Spleen (tissue), 11 donors: ENCODE results near the gene EDDM3A. TPM values are rescaled to one million over a fixed set of nuclear protein-coding genes. Genes with fewer than 3 reads are reported as not detected.
A peak's percentile ranks its signal among the peaks of the same experiment; 100 is the strongest.
"Not testable (repeated sequence)": the region's sequence is repeated elsewhere in the genome, so short reads cannot be mapped to it uniquely, and the experiment has no call there.

Source experiments
- DNase-seq: peaks from one replicate; pipeline ENCODE4 v3.0.0-alpha.2; 2020
- H3K27ac ChIP-seq, 8 donors: fragments of 200-600 bp; sonication (generic) in 7 of 8; 1 replicate in 4 of 8; 2 replicates in 4 of 8; pipeline versions ENCODE4 v1.5.0 to v1.8.0; 2016 to 2021; ENCODE audit warnings: inconsistent platforms in 4 of 8, mild to moderate bottlenecking in 4 of 8, moderate library complexity in 1 of 8
- H3K27me3 ChIP-seq, 7 donors: fragments of 200-600 bp; sonication (generic) in 6 of 7; replicated peaks in 1 of 7; 1 replicate in 4 of 7; 2 replicates in 3 of 7; pipeline versions ENCODE4 v1.5.0 to v1.8.0; 2016 to 2021; ENCODE audit warnings: inconsistent platforms in 3 of 7, mild to moderate bottlenecking in 1 of 7
- H3K36me3 ChIP-seq, 6 donors: fragments of 200-600 bp; sonication (generic) in 5 of 6; 1 replicate in 4 of 6; 2 replicates in 2 of 6; pipeline versions ENCODE4 v1.5.0 to v1.8.0; 2016 to 2021; ENCODE audit warnings: inconsistent platforms in 2 of 6
- H3K4me1 ChIP-seq, 6 donors: fragments of 200-600 bp; sonication (generic) in 5 of 6; 1 replicate in 3 of 6; 2 replicates in 3 of 6; pipeline versions ENCODE4 v1.5.0 to v1.8.0; 2016 to 2021; ENCODE audit warnings: inconsistent platforms in 3 of 6
- H3K4me3 ChIP-seq, 8 donors: fragments of 200-600 bp; sonication (generic) in 7 of 8; 1 replicate in 4 of 8; 2 replicates in 4 of 8; pipeline versions ENCODE4 v1.5.0 to v1.8.0; 2016 to 2021; ENCODE audit warnings: inconsistent platforms in 4 of 8, mild to moderate bottlenecking in 4 of 8, moderate library complexity in 2 of 8
- H3K9me3 ChIP-seq, 8 donors: fragments of 200-600 bp; sonication (generic) in 7 of 8; 1 replicate in 4 of 8; 2 replicates in 4 of 8; pipeline versions ENCODE4 v1.5.0 to v1.8.0; 2016 to 2021; ENCODE audit warnings: inconsistent platforms in 4 of 8
- CTCF ChIP-seq, 11 experiments: fragments of 200-600 bp in 7 of 11; fragments of 450-650 bp in 4 of 11; sonication (generic) in 4 of 11; IDR thresholded peaks in 8 of 11; conservative IDR thresholded peaks in 3 of 11; 1 replicate in 7 of 11; 2 replicates in 4 of 11; pipeline versions ENCODE4 v1.4.0 to v1.8.0; 2016 to 2021; ENCODE audit warnings: antibody characterized with exemption in 11 of 11, inconsistent platforms in 4 of 11, mild to moderate bottlenecking in 1 of 11
- POLR2A ChIP-seq, 3 donors: fragments of 450-650 bp; IDR thresholded peaks; one replicate each; pipeline ENCODE4 v1.5.1; 2017; ENCODE audit warnings: antibody characterized with exemption in 3 of 3, mild to moderate bottlenecking in 1 of 3
- POLR2AphosphoS5 ChIP-seq, 3 donors: sonication (generic); formaldehyde crosslinking; IDR thresholded peaks; one replicate each; pipeline ENCODE4 v1.5.1; 2017; ENCODE audit warnings: antibody characterized with exemption in 3 of 3
- WGBS, 5 donors: extraction: QIAGEN DNeasy Blood & Tissue Kit in 3 of 5; methylation state at CpG; one replicate each; pipeline versions ENCODE4 v1.1.5 to v1.1.7; 2013 to 2018; 5-methylcytosine and 5-hydroxymethylcytosine counted together
- intact Hi-C: fragments of 100-400 bp; cut with DNase I; formaldehyde crosslinking; loops from one replicate; pipeline ENCODE4 v1.15.0; 2023; ENCODE audit warnings: low total_unique reads
- polyA plus RNA-seq, 3 donors: library from polyadenylated mRNA; stranded (reverse); fragments of 200-250 nt; gene quantifications; one replicate each; pipeline ENCODE4 v1.2.1, GENCODE V29; 2013
- total RNA-seq, 7 donors: library from RNA; depleted of rRNA in 3 of 7; stranded (reverse); fragments of >200 nt in 3 of 7; fragmentation: NEBNext Ultra II Directional in 4 of 7; extraction: Animal tissue kit (Norgen Biotek cat#: 25700) in 4 of 7; gene quantifications; one replicate each; pipeline versions ENCODE4 v1.1.0 to v1.2.1, GENCODE V29; 2016 to 2021
- donor health status: healthy with polysubstance abuse.
- donor health status: DM: no; HTN: no; CAD: no; lungs with moderate emphysema.
- donor health status: DM: no; HTN: no; CAD: no.
- donor health status: Bipolar disorder and iron deficiency.
- donor health status: healthy.
- donor health status: DM: no; HTN: no; CAD: no.
- donor health status: DM: yes; HTN: yes; CAD: no.

Gene EDDM3A
- total and polyA plus RNA-seq, 10 donors, result 0.24 TPM; not detected in 9

- DNase-seq, result no peak
- Histone ChIP-seq H3K27me3 (peaks cover 0 to 27% (median 7%) of the 10 kb centered on the region in 7 donors), H3K9me3 (no peaks in the 10 kb centered on the region), H3K27ac (no peak overlapping the region), H3K4me3 (no peak overlapping the region), H3K36me3 (no peaks in the 10 kb centered on the region), H3K4me1 (peaks cover 0 to 40% (median 2%) of the 10 kb centered on the region in 6 donors)
- no peak for TF ChIP-seq POLR2A (IDR thresholded peaks at IDR 0.05)
- TF ChIP-seq POLR2AphosphoS5 (IDR thresholded peaks at IDR 0.05), result no peak
- TF ChIP-seq CTCF (IDR thresholded peaks at IDR 0.05 in 8 of 11, conservative IDR thresholded peaks at IDR 0.05 in 3 of 11), result no peak
- 93 to 99% (median 96%) methylated on average over 12 of the region's 12 CpGs for WGBS, 5 donors
- intact Hi-C loops, result no loop called here
These were observed 23.7 kb upstream of the EDDM3A start for GRCh38 chr14:20722016-20722415.

- Histone ChIP-seq H3K27me3 (peaks cover 0 to 27% (median 7%) of the 10 kb centered on the region in 7 donors), H3K27ac (peak overlapping the region in 2 of 8 donors; percentile 16 to 21), H3K9me3 (no peaks in the 10 kb centered on the region), H3K4me3 (peak overlapping the region in 1 of 8 donors; percentile 40), H3K36me3 (no peaks in the 10 kb centered on the region), H3K4me1 (peaks cover 0 to 28% (median 2%) of the 10 kb centered on the region in 6 donors)
- TF ChIP-seq POLR2AphosphoS5 (IDR thresholded peaks at IDR 0.05) (no peak), POLR2A (IDR thresholded peaks at IDR 0.05) (no peak), CTCF (IDR thresholded peaks at IDR 0.05 in 8 of 11, conservative IDR thresholded peaks at IDR 0.05 in 3 of 11) (no peak)
- intact Hi-C loops, result no loop called here
- peak; percentile 80 for DNase-seq
- WGBS, 5 donors, result 14 to 68% (median 40%) methylated on average over 20 to 28 of the region's 28 CpGs
These were observed 22.2 kb upstream of the EDDM3A start for GRCh38 chr14:20723488-20723887.

GRCh38 chr14:20726121-20726520 is 19.6 kb upstream of the EDDM3A start:
- H3K36me3 ChIP-seq, intact Hi-C loops, H3K9me3 ChIP-seq, DNase-seq: not testable (repeated sequence)
- peak overlapping the region in 1 of 8 donors; percentile 31 for H3K4me3 ChIP-seq
- H3K27ac ChIP-seq, result peak overlapping the region in 4 of 8 donors; percentile 63 to 86 (median 81)
- H3K4me1 ChIP-seq, result peaks cover 0 to 28% (median 2%) of the 10 kb centered on the region in 6 donors
- 62 to 75% (median 64%) methylated on average over 3 of the region's 3 CpGs for WGBS, 5 donors
- peaks cover 0 to 27% (median 7%) of the 10 kb centered on the region in 7 donors for H3K27me3 ChIP-seq

- Histone ChIP-seq H3K36me3 (no peaks in the 10 kb centered on the region), H3K9me3 (no peaks in the 10 kb centered on the region), H3K4me3 (peak overlapping the region in 1 of 8 donors; percentile 31), H3K27ac (peak overlapping the region in 4 of 8 donors; percentile 63 to 86 (median 81)), H3K27me3 (peaks cover 0 to 27% (median 7%) of the 10 kb centered on the region in 7 donors), H3K4me1 (peaks cover 0 to 28% (median 2%) of the 10 kb centered on the region in 6 donors)
- WGBS, 5 donors, result 69 to 91% (median 80%) methylated on average over 1 of the region's 1 CpG
- TF ChIP-seq POLR2A (IDR thresholded peaks at IDR 0.05), result no peak
- no peak for TF ChIP-seq CTCF (IDR thresholded peaks at IDR 0.05 in 8 of 11, conservative IDR thresholded peaks at IDR 0.05 in 3 of 11)
- TF ChIP-seq POLR2AphosphoS5 (IDR thresholded peaks at IDR 0.05), result no peak
- no peak for DNase-seq
- intact Hi-C loops, result no loop called here
These were observed 19.2 kb upstream of the EDDM3A start for GRCh38 chr14:20726531-20726930.
